Thoracic aorta (tissue), 2 donors: ENCODE data around the gene SPATA3. TPM values are rescaled to one million over a fixed set of nuclear protein-coding genes. Genes with fewer than 3 reads are reported as not detected.

Experiments
- ATAC-seq: fragments of 150-250 bp; one replicate; pipeline ENCODE4 v1.8.0; 2017; ENCODE audit warnings: low read depth; ENCODE audit not compliant: insufficient number of reproducible peaks, low FRiP score
- DNase-seq: peaks from one replicate; pipeline ENCODE4 v3.0.0-alpha.2; 2020; ENCODE audit warnings: low spot score
- H3K27ac ChIP-seq, 2 donors: fragments of 200-600 bp; sonication (generic); 1 replicate in 1 of 2; 2 replicates in 1 of 2; pipeline ENCODE4 v1.5.1; 2016; ENCODE audit warnings: mild to moderate bottlenecking in 2 of 2, moderate library complexity in 2 of 2
- H3K27me3 ChIP-seq: fragments of 200-600 bp; sonication (generic); replicated peaks from 2 replicates; pipeline ENCODE4 v1.6.0; 2016; ENCODE audit warnings: mild to moderate bottlenecking; ENCODE audit not compliant: insufficient read depth
- H3K36me3 ChIP-seq: fragments of 200-600 bp; sonication (generic); one replicate; pipeline ENCODE4 v1.5.1; 2016
- H3K4me1 ChIP-seq, 2 donors: fragments of 200-600 bp; sonication (generic); 1 replicate in 1 of 2; 2 replicates in 1 of 2; pipeline versions ENCODE4 v1.5.1 to v1.6.0; 2016; ENCODE audit warnings: low read depth in 2 of 2, mild to moderate bottlenecking in 1 of 2; ENCODE audit not compliant: control insufficient read depth in 1 of 2
- H3K4me3 ChIP-seq: fragments of 200-600 bp; sonication (generic); 2 replicates; pipeline ENCODE4 v1.5.1; 2016; ENCODE audit warnings: mild to moderate bottlenecking
- H3K9me3 ChIP-seq: fragments of 200-600 bp; sonication (generic); 2 replicates; pipeline ENCODE4 v1.5.1; 2016
- CTCF ChIP-seq: fragments of 200-600 bp; sonication (generic); IDR thresholded peaks from one replicate; pipeline ENCODE4 v1.5.1; 2019; ENCODE audit warnings: antibody characterized with exemption
- total RNA-seq, 2 donors: library from RNA; depleted of rRNA; stranded (reverse); fragments of >200 nt; gene quantifications; one replicate each; pipeline versions ENCODE4 v1.1.0 to v1.2.3, GENCODE V29; 2016

SPATA3 gene
- total RNA-seq = not detected

GRCh38 chr2:230995821-230996220 is at the start of gene SPATA3:
Gene SPATA3 (plus strand): TSS chr2:230996121. CDS start chr2:230996234, 113 bp downstream.
- H3K4me1 ChIP-seq = no peaks in the 10 kb centered on the region

GRCh38 chr2:230946429-230947234 is 49.3 kb upstream of the SPATA3 start:
- no peak for ATAC-seq
- Histone ChIP-seq H3K27ac (no peak overlapping the region), H3K4me3 (no peak overlapping the region), H3K27me3 (no peaks in the 10 kb centered on the region), H3K4me1 (no peaks in the 10 kb centered on the region), H3K36me3 (no peaks in the 10 kb centered on the region), H3K9me3 (no peaks in the 10 kb centered on the region)
- DNase-seq = no peak
- no peak for TF ChIP-seq CTCF

More at GRCh38 chr2:230995821-230996220, at the start of gene SPATA3:
- Histone ChIP-seq H3K27ac (no peak within 1 kb of the TSS), H3K4me3 (no peak within 1 kb of the TSS), H3K36me3 (no peaks in the 10 kb centered on the region), H3K9me3 (no peaks in the 10 kb centered on the region), H3K27me3 (no peaks in the 10 kb centered on the region)
- no peak for TF ChIP-seq CTCF
- DNase-seq (no peak), ATAC-seq (no peak)

- no peaks in the 10 kb centered on the region for H3K27me3 ChIP-seq
- no peak overlapping the region for H3K27ac ChIP-seq
- no peaks in the 10 kb centered on the region for H3K4me1 ChIP-seq
- no peak for TF ChIP-seq CTCF
- no peak for DNase-seq
- ATAC-seq = no peak
- no peak overlapping the region for H3K4me3 ChIP-seq
- no peaks in the 10 kb centered on the region for H3K9me3 ChIP-seq
- no peaks in the 10 kb centered on the region for H3K36me3 ChIP-seq
Observed at GRCh38 chr2:230947235-230947576, 48.7 kb upstream of the SPATA3 start.

DNA sequence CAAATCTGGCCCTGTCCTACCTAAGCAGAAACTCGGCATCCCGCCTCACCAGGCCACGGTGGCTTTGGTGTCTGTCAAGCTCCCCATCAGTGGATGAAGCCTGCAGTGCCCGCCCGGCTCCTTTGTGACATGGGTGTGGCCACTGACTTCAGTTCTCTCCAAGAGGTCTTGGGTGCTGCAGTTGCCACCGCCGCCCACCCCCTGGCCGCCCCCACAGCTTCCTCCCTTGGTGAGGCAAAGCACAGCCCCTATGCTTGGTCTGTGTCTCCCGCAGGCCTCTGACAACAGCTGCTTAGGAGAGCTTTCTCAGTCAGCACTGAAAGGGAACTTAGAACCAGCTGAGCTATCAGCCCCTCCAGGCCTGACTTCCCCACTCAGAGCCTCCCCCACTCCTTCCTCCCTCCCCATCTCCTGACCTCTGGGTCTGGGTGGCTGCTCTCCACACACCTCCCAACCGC is 48.0 kb upstream of the SPATA3 start:
- ATAC-seq = no peak
- no peaks in the 10 kb centered on the region for H3K4me1 ChIP-seq
- no peaks in the 10 kb centered on the region for H3K27me3 ChIP-seq
- no peaks in the 10 kb centered on the region for H3K9me3 ChIP-seq
- H3K4me3 ChIP-seq = no peak overlapping the region
- no peak for DNase-seq
- no peak overlapping the region for H3K27ac ChIP-seq
- TF ChIP-seq CTCF = no peak
- H3K36me3 ChIP-seq = no peaks in the 10 kb centered on the region

GRCh38 chr2:230949966-230950873 is 45.7 kb upstream of the SPATA3 start:
- ATAC-seq (no peak), DNase-seq (no peak)
- H3K9me3 ChIP-seq = no peaks in the 10 kb centered on the region
- no peaks in the 10 kb centered on the region for H3K27me3 ChIP-seq
- H3K36me3 ChIP-seq = no peaks in the 10 kb centered on the region
- no peak overlapping the region for H3K27ac ChIP-seq
- no peak overlapping the region for H3K4me3 ChIP-seq
- no peaks in the 10 kb centered on the region for H3K4me1 ChIP-seq
- no peak for TF ChIP-seq CTCF
